ENCODE results near the gene JAGN1.

DNA sequence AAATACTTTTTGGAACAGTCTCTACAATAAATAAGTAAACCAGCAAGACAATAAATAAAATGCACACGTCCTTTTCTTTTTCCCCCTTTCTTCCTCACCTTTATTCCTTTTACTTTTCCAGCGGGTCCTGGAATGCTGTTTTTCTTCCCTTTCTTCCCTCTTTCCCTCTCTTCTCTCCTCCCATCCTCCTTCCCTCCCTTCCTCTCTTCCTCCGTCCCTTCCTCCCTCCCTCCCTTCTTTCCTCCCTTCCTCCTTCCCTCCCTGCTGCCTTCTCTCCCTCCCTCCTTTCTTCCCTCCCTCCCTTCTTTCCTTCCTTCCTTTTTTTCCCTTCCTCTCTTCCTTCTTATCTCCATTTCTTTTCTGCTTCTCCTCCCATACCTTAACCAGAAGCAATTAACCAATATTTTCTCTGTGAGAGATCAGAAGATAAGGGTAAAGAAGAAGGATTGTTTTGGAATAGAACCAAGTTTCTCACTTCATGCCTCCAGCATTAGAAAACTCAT, 8.9 kb downstream of the JAGN1 start:
- TF ChIP-seq POLR2A (IDR thresholded peaks at IDR 0.05; ENCODE audit: low read length) (no peak), GATA1 (IDR thresholded peaks at IDR 0.05; ENCODE audit: low read depth, low read length) (no peak)
